Measurements from ENCODE around the gene EPHA8.

The EPHA8 gene

GRCh38 chr1:22625262-22625925 is 62.1 kb downstream of the EPHA8 start:
- Histone ChIP-seq H3K9me3 (ENCODE audit: control insufficient read depth, low read length) (no peaks in the 10 kb centered on the region), H3K36me3 (ENCODE audit: control insufficient read depth, insufficient read depth, low read length) (no peaks in the 10 kb centered on the region), H3K4me1 (no peaks in the 10 kb centered on the region), H3K9ac (no peak overlapping the region), H3K4me2 (ENCODE audit: low read length) (no peak overlapping the region), H3K4me3 (ENCODE audit: low read depth, low read length) (no peak overlapping the region), H3K27me3 (ENCODE audit: control insufficient read depth, insufficient read depth, low read length) (no peaks in the 10 kb centered on the region), H3K27ac (no peak overlapping the region), H2AFZ (no peak overlapping the region), H3K79me2 (no peaks in the 10 kb centered on the region)
- TF ChIP-seq CTCF (IDR thresholded peaks at IDR 0.05), result no peak

- Histone ChIP-seq H3K27me3 (ENCODE audit: control insufficient read depth, insufficient read depth, low read length) (no peaks in the 10 kb centered on the region), H2AFZ (no peak overlapping the region)
These were observed 63.2 kb downstream of the EPHA8 start for GRCh38 chr1:22626237-22627157.

GRCh38 chr1:22627331-22627730 is 64.0 kb downstream of the EPHA8 start:
- H3K4me2 ChIP-seq (ENCODE audit: low read length), result no peak overlapping the region
- H3K9ac ChIP-seq, result no peak overlapping the region
- no peaks in the 10 kb centered on the region for H3K36me3 ChIP-seq (ENCODE audit: control insufficient read depth, insufficient read depth, low read length)
- H3K27me3 ChIP-seq (ENCODE audit: control insufficient read depth, insufficient read depth, low read length), result no peaks in the 10 kb centered on the region
- no peaks in the 10 kb centered on the region for H3K4me1 ChIP-seq
- no peak overlapping the region for H3K4me3 ChIP-seq (ENCODE audit: low read depth, low read length)
- no peak overlapping the region for H3K27ac ChIP-seq
- TF ChIP-seq CTCF (IDR thresholded peaks at IDR 0.05), result no peak
- H3K79me2 ChIP-seq, result no peaks in the 10 kb centered on the region
- no peaks in the 10 kb centered on the region for H3K9me3 ChIP-seq (ENCODE audit: control insufficient read depth, low read length)
- H2AFZ ChIP-seq, result no peak overlapping the region

More at GRCh38 chr1:22626237-22627157, 63.2 kb downstream of the EPHA8 start:
- no peaks in the 10 kb centered on the region for H3K36me3 ChIP-seq (ENCODE audit: control insufficient read depth, insufficient read depth, low read length)
- no peaks in the 10 kb centered on the region for H3K4me1 ChIP-seq
- no peak overlapping the region for H3K4me2 ChIP-seq (ENCODE audit: low read length)
- no peak overlapping the region for H3K9ac ChIP-seq
- TF ChIP-seq CTCF (IDR thresholded peaks at IDR 0.05), result no peak
- no peaks in the 10 kb centered on the region for H3K9me3 ChIP-seq (ENCODE audit: control insufficient read depth, low read length)
- no peak overlapping the region for H3K27ac ChIP-seq
- no peak overlapping the region for H3K4me3 ChIP-seq (ENCODE audit: low read depth, low read length)
- H3K79me2 ChIP-seq, result no peaks in the 10 kb centered on the region

- H3K27me3 ChIP-seq (ENCODE audit: control insufficient read depth, insufficient read depth, low read length), result no peaks in the 10 kb centered on the region
- no peak overlapping the region for H3K27ac ChIP-seq
- H2AFZ ChIP-seq, result no peak overlapping the region
- H3K4me3 ChIP-seq (ENCODE audit: low read depth, low read length), result no peak overlapping the region
- H3K9ac ChIP-seq, result no peak overlapping the region
- no peaks in the 10 kb centered on the region for H3K9me3 ChIP-seq (ENCODE audit: control insufficient read depth, low read length)
- no peaks in the 10 kb centered on the region for H3K36me3 ChIP-seq (ENCODE audit: control insufficient read depth, insufficient read depth, low read length)
- no peak for TF ChIP-seq CTCF (IDR thresholded peaks at IDR 0.05)
- no peaks in the 10 kb centered on the region for H3K79me2 ChIP-seq
- no peaks in the 10 kb centered on the region for H3K4me1 ChIP-seq
- no peak overlapping the region for H3K4me2 ChIP-seq (ENCODE audit: low read length)
These were observed 65.6 kb downstream of the EPHA8 start for GRCh38 chr1:22628698-22629444.

Measured in parathyroid adenoma (tissue), 2 donors.